HFF-Myc (cell line): ENCODE measurements around the gene OSTM1.

ENCODE experiments used
- DNase-seq: peaks from one replicate; pipeline ENCODE4 v3.0.0-alpha.2; 2011; ENCODE audit warnings: low read depth; ENCODE audit errors: extremely low read depth
- H3K4me3 ChIP-seq: replicated peaks from 2 replicates; pipeline ENCODE4 v1.5.1; 2011; ENCODE audit warnings: low read depth, mild to moderate bottlenecking, control low read depth, low read length
- TF ChIP-seq, protein P1 (sequence below): IDR thresholded peaks from 2 replicates; pipeline ENCODE4 v1.5.1; 2012; ENCODE audit warnings: mild to moderate bottlenecking, low read depth, low read length, control low read depth; ENCODE audit errors: missing control alignments

OSTM1 gene

GRCh38 chr6:107991772-107992550, 82.6 kb downstream of the OSTM1 start:
- no peak for DNase-seq
- TF ChIP-seq, protein P1, sequence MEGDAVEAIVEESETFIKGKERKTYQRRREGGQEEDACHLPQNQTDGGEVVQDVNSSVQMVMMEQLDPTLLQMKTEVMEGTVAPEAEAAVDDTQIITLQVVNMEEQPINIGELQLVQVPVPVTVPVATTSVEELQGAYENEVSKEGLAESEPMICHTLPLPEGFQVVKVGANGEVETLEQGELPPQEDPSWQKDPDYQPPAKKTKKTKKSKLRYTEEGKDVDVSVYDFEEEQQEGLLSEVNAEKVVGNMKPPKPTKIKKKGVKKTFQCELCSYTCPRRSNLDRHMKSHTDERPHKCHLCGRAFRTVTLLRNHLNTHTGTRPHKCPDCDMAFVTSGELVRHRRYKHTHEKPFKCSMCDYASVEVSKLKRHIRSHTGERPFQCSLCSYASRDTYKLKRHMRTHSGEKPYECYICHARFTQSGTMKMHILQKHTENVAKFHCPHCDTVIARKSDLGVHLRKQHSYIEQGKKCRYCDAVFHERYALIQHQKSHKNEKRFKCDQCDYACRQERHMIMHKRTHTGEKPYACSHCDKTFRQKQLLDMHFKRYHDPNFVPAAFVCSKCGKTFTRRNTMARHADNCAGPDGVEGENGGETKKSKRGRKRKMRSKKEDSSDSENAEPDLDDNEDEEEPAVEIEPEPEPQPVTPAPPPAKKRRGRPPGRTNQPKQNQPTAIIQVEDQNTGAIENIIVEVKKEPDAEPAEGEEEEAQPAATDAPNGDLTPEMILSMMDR = no peak

More at GRCh38 chr6:107991772-107992550, 82.6 kb downstream of the OSTM1 start:
- H3K4me3 ChIP-seq = no peak overlapping the region
